22Rv1 (cell line): ENCODE data around the gene TGM2.

Source experiments
- H3K27ac ChIP-seq: fragments of 450-650 bp; 2 replicates; pipeline ENCODE4 v1.5.1; 2017
- ZFX ChIP-seq: fragments of 450-650 bp; IDR thresholded peaks from 2 replicates; pipeline ENCODE4 v1.6.1; 2017; ENCODE audit warnings: antibody characterized with exemption, borderline replicate concordance
- TF ChIP-seq, protein P1 (sequence below): fragments of 450-650 bp; IDR thresholded peaks from 2 replicates; pipeline ENCODE4 v1.5.1; 2017; ENCODE audit warnings: mild to moderate bottlenecking

Gene TGM2

DNA sequence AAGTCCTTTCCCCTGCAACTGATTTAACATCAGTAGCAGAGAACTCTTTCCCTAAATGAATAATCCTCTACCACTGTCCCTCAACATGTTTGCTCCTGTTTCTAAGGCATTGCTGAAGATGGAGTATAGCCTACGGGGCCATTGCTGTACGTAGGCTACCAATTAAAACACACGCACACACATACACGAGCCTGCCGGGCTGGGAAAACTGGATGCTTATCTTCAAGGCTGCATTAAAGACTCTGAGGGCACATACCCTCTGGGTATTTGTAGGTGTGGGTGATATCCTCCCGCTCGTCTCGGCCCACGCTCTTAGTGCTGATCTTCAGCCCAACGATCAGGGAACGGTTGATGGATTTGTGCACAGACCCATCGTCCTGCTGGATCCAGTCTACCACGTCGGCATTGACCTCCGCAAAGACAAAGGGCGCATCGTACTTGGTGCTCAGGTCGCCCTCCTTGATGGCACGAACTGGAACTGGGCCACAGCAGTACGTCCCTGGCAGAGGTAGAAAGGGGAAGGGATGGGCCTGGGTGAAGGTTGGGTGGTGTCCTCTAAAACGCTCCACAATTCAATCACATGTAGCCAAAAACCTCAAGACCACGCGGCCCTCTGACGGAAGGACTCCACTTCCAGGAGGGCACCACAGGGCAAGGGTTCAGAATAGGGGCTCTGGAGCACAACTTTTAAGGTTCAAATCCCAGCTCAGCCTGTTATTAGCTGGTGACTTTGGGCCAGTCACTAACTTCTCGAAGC, 25.7 kb downstream of the TGM2 start:
- TF ChIP-seq, protein P1, sequence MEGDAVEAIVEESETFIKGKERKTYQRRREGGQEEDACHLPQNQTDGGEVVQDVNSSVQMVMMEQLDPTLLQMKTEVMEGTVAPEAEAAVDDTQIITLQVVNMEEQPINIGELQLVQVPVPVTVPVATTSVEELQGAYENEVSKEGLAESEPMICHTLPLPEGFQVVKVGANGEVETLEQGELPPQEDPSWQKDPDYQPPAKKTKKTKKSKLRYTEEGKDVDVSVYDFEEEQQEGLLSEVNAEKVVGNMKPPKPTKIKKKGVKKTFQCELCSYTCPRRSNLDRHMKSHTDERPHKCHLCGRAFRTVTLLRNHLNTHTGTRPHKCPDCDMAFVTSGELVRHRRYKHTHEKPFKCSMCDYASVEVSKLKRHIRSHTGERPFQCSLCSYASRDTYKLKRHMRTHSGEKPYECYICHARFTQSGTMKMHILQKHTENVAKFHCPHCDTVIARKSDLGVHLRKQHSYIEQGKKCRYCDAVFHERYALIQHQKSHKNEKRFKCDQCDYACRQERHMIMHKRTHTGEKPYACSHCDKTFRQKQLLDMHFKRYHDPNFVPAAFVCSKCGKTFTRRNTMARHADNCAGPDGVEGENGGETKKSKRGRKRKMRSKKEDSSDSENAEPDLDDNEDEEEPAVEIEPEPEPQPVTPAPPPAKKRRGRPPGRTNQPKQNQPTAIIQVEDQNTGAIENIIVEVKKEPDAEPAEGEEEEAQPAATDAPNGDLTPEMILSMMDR = no peak
- no peak for TF ChIP-seq ZFX
- H3K27ac ChIP-seq = no peak overlapping the region

GRCh38 chr20:38138086-38138778, 26.8 kb downstream of the TGM2 start:
- H3K27ac ChIP-seq = no peak overlapping the region
- TF ChIP-seq ZFX = no peak
- TF ChIP-seq, protein P1 = no peak

DNA sequence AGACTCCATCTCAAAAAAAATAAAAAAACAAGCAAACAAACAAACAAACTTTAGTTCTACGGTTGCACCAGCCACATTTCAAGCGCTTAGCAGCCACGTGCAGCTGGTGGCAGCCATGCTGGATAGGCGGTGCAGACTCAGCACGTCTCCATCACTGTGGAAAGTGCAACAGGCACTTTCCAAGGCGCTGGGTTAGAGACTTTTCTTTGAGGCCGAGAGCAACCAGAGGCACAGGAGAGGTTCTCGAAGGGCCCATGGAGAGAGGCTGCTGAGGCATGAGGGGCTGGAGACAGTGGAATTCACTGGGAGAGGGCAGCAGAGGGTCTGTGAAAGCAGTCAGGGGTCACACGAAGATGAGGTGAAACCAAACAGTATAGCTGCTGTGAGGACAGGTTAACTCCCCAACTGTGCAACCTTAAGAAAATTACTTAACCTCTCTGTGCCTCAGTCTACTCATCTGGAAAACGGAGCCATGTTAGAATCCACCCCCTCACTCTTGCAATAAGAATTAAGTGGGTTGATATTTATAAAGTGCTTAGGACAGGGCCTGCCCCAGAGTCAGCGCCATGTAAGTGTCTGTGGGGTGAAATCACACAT, 27.5 kb downstream of the TGM2 start:
- TF ChIP-seq, protein P1 = no peak
- H3K27ac ChIP-seq = no peak overlapping the region

GRCh38 chr20:38136421-38137245, 28.4 kb downstream of the TGM2 start:
- no peak overlapping the region for H3K27ac ChIP-seq

DNA sequence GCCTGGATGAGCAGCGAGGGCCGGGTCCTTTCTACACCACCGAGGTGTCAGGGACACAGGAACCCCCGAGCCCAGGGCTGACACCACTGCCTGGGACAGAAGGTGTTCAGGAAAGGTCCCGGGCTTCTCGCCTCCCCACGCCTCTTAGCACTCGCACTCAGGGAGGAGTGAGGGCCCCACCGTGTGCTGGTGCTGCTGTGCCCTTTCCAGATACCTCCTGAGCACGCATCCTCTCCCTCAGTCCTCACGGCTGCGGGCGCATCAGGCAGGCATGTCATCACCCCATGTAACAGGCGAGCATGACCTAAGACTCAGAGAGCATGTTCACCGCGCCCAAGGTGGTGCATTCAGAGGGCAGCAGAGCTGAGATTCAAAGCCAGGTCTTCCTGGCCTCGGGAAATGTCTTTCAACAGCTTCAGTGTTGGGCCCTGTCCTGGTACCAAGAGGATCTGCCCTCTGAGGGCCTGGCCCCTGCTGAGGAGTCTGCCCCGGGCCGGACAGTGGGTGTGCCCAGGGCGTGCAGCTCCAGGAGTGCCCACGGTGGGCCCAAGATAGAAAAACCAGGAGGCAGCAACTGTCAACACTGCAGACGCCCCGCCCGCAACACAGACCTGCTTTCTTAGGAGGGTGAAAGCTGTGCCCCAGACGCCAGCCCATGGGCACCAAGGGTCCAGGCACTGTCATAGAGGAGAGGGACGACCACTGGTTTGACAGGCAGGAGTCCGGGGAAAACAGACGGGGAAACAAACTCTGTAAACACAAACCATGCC, 29.2 kb downstream of the TGM2 start:
- TF ChIP-seq, protein P1 = no peak
- TF ChIP-seq ZFX = no peak
- H3K27ac ChIP-seq = no peak overlapping the region

More at GRCh38 chr20:38136421-38137245, 28.4 kb downstream of the TGM2 start:
- TF ChIP-seq, protein P1 = no peak
- no peak for TF ChIP-seq ZFX

- TF ChIP-seq, protein P1 = no peak
- no peak for TF ChIP-seq ZFX
- no peak overlapping the region for H3K27ac ChIP-seq
Measured at GRCh38 chr20:38135271-38135650, 29.8 kb downstream of the TGM2 start.
